Nasal cavity respiratory epithelium epithelial cell of viscerocranial mucosa (primary cell): ENCODE data around the gene COMTD1. TPM values are rescaled to one million over a fixed set of nuclear protein-coding genes. Genes with fewer than 3 reads are reported as not detected.

Source experiments
- total RNA-seq: library from RNA; depleted of rRNA; stranded (reverse); fragments of >200 nt; gene quantifications from 2 replicates; pipeline ENCODE4 v1.2.3, GENCODE V29; 2014

The COMTD1 gene
- total RNA-seq = 9.2 and 12.2 TPM in 2 replicates

GRCh38 chr10:75235375-75236177, at the start of gene COMTD1:
Gene COMTD1, minus strand, starts transcription at chr10:75235957. Its CDS starts 29 bp downstream, at chr10:75235928.

DNA sequence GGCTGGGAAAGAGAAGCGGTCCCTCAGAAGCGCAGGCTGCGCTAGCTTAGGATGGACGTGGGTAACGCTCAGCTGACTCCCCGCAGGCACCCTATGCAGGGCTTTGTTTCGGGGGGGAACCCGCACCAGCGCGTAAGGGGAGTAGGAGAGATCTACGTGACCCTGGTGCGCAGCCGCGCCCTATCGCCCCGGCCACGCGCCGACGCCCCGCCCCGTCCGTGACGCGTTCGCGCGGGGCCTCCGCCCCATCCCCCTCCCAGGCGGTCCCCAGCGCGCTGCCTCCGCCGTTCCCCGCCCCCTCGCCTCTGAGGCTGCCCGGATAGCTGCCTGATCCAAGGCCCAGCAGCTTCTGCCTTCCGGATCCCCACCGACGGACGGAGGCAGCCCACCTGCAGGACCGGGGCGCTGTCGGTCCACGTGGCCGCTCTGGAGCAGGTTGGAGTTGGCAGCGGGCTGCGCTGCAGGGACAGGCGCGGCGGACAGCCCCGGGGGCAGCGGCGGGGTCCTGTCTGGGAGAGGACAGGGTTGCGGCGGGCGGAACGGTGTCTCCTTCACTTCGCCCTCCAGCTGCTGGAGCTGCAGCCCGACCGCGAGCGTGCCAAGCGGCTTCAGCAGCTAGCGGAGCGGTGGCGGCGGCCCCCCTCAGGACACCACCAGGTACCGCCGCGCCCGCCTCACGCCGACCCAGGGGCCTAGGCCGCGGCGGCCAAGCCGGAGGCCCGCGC, 25.3 kb downstream of the COMTD1 start, which contains the start of gene VDAC2:
Gene VDAC2, plus strand, starts transcription at position 515 of the 725 bp plus-strand sequence. CDS start 363 bp downstream, outside the sequence.

Other genes starting within 250 kb of the COMTD1 start
- 31.1 and 41.4 TPM in 2 replicates for gene SAMD8, start 124.3 kb downstream of the COMTD1 start, total RNA-seq
- gene VDAC2, start 25.2 kb downstream of the COMTD1 start, total RNA-seq = 207 and 225 TPM in 2 replicates
- 2.4 and 11.7 TPM in 2 replicates for gene ZNF503, start 165.8 kb upstream of the COMTD1 start, total RNA-seq
- 1.0 and 5.6 TPM in 2 replicates for gene LRMDA, start 195.7 kb upstream of the COMTD1 start, total RNA-seq